ENCODE measurements around the gene SLC5A1. TPM values are rescaled to one million over a fixed set of nuclear protein-coding genes. Genes with fewer than 3 reads are reported as not detected.

SLC5A1 gene
- polyA plus RNA-seq, 2 of the 4 experiments (the other 2 are of a cell fraction): 0.03 to 0.04 TPM

DNA sequence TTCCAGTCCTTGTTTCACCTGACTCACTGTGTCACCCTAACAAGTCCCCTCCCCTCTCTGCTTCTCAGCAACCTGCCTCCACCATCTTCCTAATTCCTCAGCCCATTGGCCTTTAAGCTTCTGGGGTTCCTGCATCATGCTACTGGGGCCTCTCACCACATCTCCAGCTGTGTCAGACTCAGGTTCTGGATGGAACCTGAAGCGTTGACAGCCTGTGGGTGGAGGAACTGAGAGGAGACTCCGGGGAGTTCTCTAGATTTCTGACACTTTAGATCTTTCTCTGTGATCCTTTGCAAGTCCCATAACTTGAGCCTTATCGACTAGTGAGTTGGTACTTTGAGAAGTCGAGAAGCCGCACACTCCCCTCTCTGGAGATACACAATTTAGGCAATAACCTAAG is 11.6 kb upstream of the SLC5A1 start (continued):
- TF ChIP-seq BHLHE40 (IDR thresholded peaks at IDR 0.05; ENCODE audit: low read depth, low read length) (no peak), CBX2 (IDR thresholded peaks at IDR 0.05; ENCODE audit: borderline replicate concordance, low read depth) (no peak), RCOR1 (IDR thresholded peaks at IDR 0.05; ENCODE audit: low read depth, low read length) (no peak)

DNA sequence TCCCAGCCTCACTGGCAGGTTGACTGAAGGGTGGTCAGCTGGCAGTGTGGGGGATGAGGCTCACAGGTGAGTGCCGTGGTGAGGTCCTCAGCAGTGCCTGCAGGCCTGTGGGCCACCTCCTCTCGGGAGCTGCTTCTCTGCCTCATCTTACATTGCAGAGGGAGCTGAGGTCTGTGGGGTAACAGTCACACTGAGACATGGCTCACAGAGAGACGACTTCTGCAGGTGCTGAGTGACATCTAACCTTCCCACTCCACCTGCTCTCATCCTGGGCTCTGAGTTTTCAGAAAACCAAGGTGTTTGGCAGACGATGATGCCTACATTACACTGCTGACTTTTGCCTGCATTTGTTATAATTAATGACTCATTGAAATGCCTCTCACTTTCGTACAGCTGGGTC is 8.8 kb upstream of the SLC5A1 start:
- Histone ChIP-seq H3K4me2 (no peak overlapping the region), H3K4me3 (no peak overlapping the region), H3K9me3 (no peaks in the 10 kb centered on the region), H3K4me1 (no peaks in the 10 kb centered on the region), H3K27ac (no peak overlapping the region)
- ATAC-seq: no peak
- no peak for TF ChIP-seq MAZ (IDR thresholded peaks at IDR 0.05; ENCODE audit: borderline replicate concordance, low read depth, low read length)
- TF ChIP-seq CHD2 (IDR thresholded peaks at IDR 0.05; ENCODE audit: low read length, partially characterized antibody): no peak
- TF ChIP-seq, protein P1, sequence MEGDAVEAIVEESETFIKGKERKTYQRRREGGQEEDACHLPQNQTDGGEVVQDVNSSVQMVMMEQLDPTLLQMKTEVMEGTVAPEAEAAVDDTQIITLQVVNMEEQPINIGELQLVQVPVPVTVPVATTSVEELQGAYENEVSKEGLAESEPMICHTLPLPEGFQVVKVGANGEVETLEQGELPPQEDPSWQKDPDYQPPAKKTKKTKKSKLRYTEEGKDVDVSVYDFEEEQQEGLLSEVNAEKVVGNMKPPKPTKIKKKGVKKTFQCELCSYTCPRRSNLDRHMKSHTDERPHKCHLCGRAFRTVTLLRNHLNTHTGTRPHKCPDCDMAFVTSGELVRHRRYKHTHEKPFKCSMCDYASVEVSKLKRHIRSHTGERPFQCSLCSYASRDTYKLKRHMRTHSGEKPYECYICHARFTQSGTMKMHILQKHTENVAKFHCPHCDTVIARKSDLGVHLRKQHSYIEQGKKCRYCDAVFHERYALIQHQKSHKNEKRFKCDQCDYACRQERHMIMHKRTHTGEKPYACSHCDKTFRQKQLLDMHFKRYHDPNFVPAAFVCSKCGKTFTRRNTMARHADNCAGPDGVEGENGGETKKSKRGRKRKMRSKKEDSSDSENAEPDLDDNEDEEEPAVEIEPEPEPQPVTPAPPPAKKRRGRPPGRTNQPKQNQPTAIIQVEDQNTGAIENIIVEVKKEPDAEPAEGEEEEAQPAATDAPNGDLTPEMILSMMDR (IDR thresholded peaks at IDR 0.05): no peak
- TF ChIP-seq CBX8 (IDR thresholded peaks at IDR 0.05): no peak
- TF ChIP-seq NPAS2 (CRISPR knock-in tag; IDR thresholded peaks at IDR 0.05; ENCODE audit: borderline replicate concordance): no peak
- no peak for TF ChIP-seq TP53 (CRISPR knock-in tag; IDR thresholded peaks at IDR 0.05)
- ChIA-PET POLR2A (no interaction called here), CTCF (no interaction called here)
- FAIRE-seq: no peak
- WGBS (ENCODE audit: missing lambda C conversion rate): 38% methylated on average over 5 of the region's 5 CpGs
- DNase-seq (ENCODE audit: low read depth in 1 of 2, low spot score in 1 of 2): no peak

DNA sequence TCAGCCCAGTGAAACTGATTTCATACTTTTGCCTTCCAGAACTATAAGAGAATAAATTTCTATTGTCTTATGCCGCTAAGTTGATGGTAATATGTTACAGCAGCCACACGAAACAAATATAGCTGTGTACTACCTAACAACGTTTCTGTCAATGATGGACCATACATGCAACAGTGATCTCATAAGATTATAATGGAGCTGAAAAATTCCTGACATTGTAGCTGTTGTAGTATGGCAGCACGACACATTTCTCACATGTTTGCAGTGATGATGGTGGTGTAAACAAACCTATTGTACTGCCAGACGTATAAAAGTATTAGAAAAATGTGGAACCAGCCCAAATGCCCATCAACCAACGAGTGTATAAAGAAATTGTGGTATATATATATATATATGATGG is 5.8 kb upstream of the SLC5A1 start:
- ATAC-seq: no peak
- TF ChIP-seq CHD4 (IDR thresholded peaks at IDR 0.05; ENCODE audit: borderline replicate concordance): no peak
- no peak for TF ChIP-seq POLR2AphosphoS2 (conservative IDR thresholded peaks at IDR 0.05; ENCODE audit: low read length)
- no peak for TF ChIP-seq FOXS1 (CRISPR knock-in tag; IDR thresholded peaks at IDR 0.05)
- TF ChIP-seq TFCP2L1 (CRISPR knock-in tag; IDR thresholded peaks at IDR 0.05): no peak
- TF ChIP-seq, protein P2, sequence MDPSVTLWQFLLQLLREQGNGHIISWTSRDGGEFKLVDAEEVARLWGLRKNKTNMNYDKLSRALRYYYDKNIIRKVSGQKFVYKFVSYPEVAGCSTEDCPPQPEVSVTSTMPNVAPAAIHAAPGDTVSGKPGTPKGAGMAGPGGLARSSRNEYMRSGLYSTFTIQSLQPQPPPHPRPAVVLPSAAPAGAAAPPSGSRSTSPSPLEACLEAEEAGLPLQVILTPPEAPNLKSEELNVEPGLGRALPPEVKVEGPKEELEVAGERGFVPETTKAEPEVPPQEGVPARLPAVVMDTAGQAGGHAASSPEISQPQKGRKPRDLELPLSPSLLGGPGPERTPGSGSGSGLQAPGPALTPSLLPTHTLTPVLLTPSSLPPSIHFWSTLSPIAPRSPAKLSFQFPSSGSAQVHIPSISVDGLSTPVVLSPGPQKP (IDR thresholded peaks at IDR 0.05; ENCODE audit: low read depth, low read length): no peak
- TF ChIP-seq PHF8 (IDR thresholded peaks at IDR 0.05; ENCODE audit: borderline replicate concordance, low read depth): no peak
- TF ChIP-seq, protein P3, sequence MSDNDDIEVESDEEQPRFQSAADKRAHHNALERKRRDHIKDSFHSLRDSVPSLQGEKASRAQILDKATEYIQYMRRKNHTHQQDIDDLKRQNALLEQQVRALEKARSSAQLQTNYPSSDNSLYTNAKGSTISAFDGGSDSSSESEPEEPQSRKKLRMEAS (IDR thresholded peaks at IDR 0.05): no peak
- TF ChIP-seq CBX8 (IDR thresholded peaks at IDR 0.05): no peak
- no peak for TF ChIP-seq MAZ (IDR thresholded peaks at IDR 0.05; ENCODE audit: borderline replicate concordance, low read depth, low read length)
- no peak for TF ChIP-seq KDM5A (IDR thresholded peaks at IDR 0.05)
- no peak for TF ChIP-seq RAD21 (conservative IDR thresholded peaks at IDR 0.05 in 1 of 2, IDR thresholded peaks at IDR 0.05 in 1 of 2)
- no peak for TF ChIP-seq EHF (CRISPR knock-in tag; IDR thresholded peaks at IDR 0.05)
- TF ChIP-seq BHLHE40 (IDR thresholded peaks at IDR 0.05; ENCODE audit: low read depth, low read length): no peak
- TF ChIP-seq KDM1A (IDR thresholded peaks at IDR 0.05; ENCODE audit: low read depth): no peak
- no peak for TF ChIP-seq HOXB5 (CRISPR knock-in tag; IDR thresholded peaks at IDR 0.05)
- TF ChIP-seq, protein P1 (IDR thresholded peaks at IDR 0.05): no peak
- TF ChIP-seq, protein P4, sequence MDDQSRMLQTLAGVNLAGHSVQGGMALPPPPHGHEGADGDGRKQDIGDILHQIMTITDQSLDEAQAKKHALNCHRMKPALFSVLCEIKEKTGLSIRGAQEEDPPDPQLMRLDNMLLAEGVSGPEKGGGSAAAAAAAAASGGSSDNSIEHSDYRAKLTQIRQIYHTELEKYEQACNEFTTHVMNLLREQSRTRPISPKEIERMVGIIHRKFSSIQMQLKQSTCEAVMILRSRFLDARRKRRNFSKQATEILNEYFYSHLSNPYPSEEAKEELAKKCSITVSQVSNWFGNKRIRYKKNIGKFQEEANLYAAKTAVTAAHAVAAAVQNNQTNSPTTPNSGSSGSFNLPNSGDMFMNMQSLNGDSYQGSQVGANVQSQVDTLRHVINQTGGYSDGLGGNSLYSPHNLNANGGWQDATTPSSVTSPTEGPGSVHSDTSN (IDR thresholded peaks at IDR 0.05): no peak
- TF ChIP-seq, protein P5, sequence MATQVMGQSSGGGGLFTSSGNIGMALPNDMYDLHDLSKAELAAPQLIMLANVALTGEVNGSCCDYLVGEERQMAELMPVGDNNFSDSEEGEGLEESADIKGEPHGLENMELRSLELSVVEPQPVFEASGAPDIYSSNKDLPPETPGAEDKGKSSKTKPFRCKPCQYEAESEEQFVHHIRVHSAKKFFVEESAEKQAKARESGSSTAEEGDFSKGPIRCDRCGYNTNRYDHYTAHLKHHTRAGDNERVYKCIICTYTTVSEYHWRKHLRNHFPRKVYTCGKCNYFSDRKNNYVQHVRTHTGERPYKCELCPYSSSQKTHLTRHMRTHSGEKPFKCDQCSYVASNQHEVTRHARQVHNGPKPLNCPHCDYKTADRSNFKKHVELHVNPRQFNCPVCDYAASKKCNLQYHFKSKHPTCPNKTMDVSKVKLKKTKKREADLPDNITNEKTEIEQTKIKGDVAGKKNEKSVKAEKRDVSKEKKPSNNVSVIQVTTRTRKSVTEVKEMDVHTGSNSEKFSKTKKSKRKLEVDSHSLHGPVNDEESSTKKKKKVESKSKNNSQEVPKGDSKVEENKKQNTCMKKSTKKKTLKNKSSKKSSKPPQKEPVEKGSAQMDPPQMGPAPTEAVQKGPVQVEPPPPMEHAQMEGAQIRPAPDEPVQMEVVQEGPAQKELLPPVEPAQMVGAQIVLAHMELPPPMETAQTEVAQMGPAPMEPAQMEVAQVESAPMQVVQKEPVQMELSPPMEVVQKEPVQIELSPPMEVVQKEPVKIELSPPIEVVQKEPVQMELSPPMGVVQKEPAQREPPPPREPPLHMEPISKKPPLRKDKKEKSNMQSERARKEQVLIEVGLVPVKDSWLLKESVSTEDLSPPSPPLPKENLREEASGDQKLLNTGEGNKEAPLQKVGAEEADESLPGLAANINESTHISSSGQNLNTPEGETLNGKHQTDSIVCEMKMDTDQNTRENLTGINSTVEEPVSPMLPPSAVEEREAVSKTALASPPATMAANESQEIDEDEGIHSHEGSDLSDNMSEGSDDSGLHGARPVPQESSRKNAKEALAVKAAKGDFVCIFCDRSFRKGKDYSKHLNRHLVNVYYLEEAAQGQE (IDR thresholded peaks at IDR 0.05): no peak
- WGBS (ENCODE audit: missing lambda C conversion rate): 17% methylated on average over 6 of the region's 6 CpGs
- Histone ChIP-seq H3K4me1 (no peaks in the 10 kb centered on the region), H3K4me3 (no peak overlapping the region), H3K4me2 (no peak overlapping the region), H3K27ac (no peak overlapping the region), H3K9me3 (no peaks in the 10 kb centered on the region)
- no peak for FAIRE-seq
- DNase-seq (ENCODE audit: low read depth in 1 of 2, low spot score in 1 of 2): no peak
- ChIA-PET POLR2A (no interaction called here), CTCF (interaction anchor here (2.2 kb wide), 1 partner anchor 60 kb away, joined by 4 read pairs; no protein-coding TSS in a partner anchor)

Data from A549 (cell line).